Measurements from ENCODE around the gene ZBED3.

Gene ZBED3

GRCh38 chr5:77065256-77065655, 21.8 kb downstream of the ZBED3 start (continued):
- TF ChIP-seq CSRNP3 (CRISPR knock-in tag; IDR thresholded peaks at IDR 0.05) (no peak), TOX (CRISPR knock-in tag; IDR thresholded peaks at IDR 0.05; ENCODE audit: borderline replicate concordance) (no peak), GLIS3 (CRISPR knock-in tag; IDR thresholded peaks at IDR 0.05) (no peak), SNAI2 (CRISPR knock-in tag; IDR thresholded peaks at IDR 0.05) (no peak), OSR1 (CRISPR knock-in tag; IDR thresholded peaks at IDR 0.05) (no peak)

- no peak for ATAC-seq
- TF ChIP-seq ESRRG (CRISPR knock-in tag; IDR thresholded peaks at IDR 0.05): no peak
- no peak for TF ChIP-seq ZNF565 (CRISPR knock-in tag; conservative IDR thresholded peaks at IDR 0.05; ENCODE audit: low read depth)
- no peak for TF ChIP-seq ZNF8 (CRISPR knock-in tag; IDR thresholded peaks at IDR 0.05)
- no peak for TF ChIP-seq PATZ1 (CRISPR knock-in tag; IDR thresholded peaks at IDR 0.05; ENCODE audit: borderline replicate concordance)
- TF ChIP-seq PPARA (CRISPR knock-in tag; IDR thresholded peaks at IDR 0.05; ENCODE audit: borderline replicate concordance): no peak
- TF ChIP-seq CSDC2 (CRISPR knock-in tag; IDR thresholded peaks at IDR 0.05): no peak
- no peak for TF ChIP-seq TOX (CRISPR knock-in tag; IDR thresholded peaks at IDR 0.05; ENCODE audit: borderline replicate concordance)
- TF ChIP-seq CSRNP3 (CRISPR knock-in tag; IDR thresholded peaks at IDR 0.05): no peak
- TF ChIP-seq ZFP30 (CRISPR knock-in tag; IDR thresholded peaks at IDR 0.05): no peak
- no peak for TF ChIP-seq ZC3H10 (CRISPR knock-in tag; IDR thresholded peaks at IDR 0.05)
- no peak for TF ChIP-seq CREB5 (CRISPR knock-in tag; IDR thresholded peaks at IDR 0.05; ENCODE audit: low read depth)
- no peak for TF ChIP-seq ISL1 (CRISPR knock-in tag; IDR thresholded peaks at IDR 0.05)
- no peak for TF ChIP-seq TCF4 (CRISPR knock-in tag; IDR thresholded peaks at IDR 0.05; ENCODE audit: borderline replicate concordance)
- no peak for TF ChIP-seq TSHZ2 (CRISPR knock-in tag; IDR thresholded peaks at IDR 0.05)
- TF ChIP-seq POU6F1 (CRISPR knock-in tag; IDR thresholded peaks at IDR 0.05; ENCODE audit: borderline replicate concordance, low read depth): no peak
Observed at GRCh38 chr5:77064040-77064439, 23.0 kb downstream of the ZBED3 start.

GRCh38 chr5:77046416-77047073, 40.5 kb downstream of the ZBED3 start:
- no peak for ATAC-seq
- no peak for TF ChIP-seq RARB (CRISPR knock-in tag; IDR thresholded peaks at IDR 0.05)
- no peak for TF ChIP-seq POU6F1 (CRISPR knock-in tag; IDR thresholded peaks at IDR 0.05; ENCODE audit: borderline replicate concordance, low read depth)
- no peak for TF ChIP-seq GLIS3 (CRISPR knock-in tag; IDR thresholded peaks at IDR 0.05)
- TF ChIP-seq TCF4 (CRISPR knock-in tag; IDR thresholded peaks at IDR 0.05; ENCODE audit: borderline replicate concordance): no peak
- TF ChIP-seq PPARA (CRISPR knock-in tag; IDR thresholded peaks at IDR 0.05; ENCODE audit: borderline replicate concordance): no peak
- TF ChIP-seq BACH2 (CRISPR knock-in tag; IDR thresholded peaks at IDR 0.05; ENCODE audit: borderline replicate concordance): no peak
- TF ChIP-seq TOX (CRISPR knock-in tag; IDR thresholded peaks at IDR 0.05; ENCODE audit: borderline replicate concordance): no peak
- TF ChIP-seq TSHZ2 (CRISPR knock-in tag; IDR thresholded peaks at IDR 0.05): no peak
